ENCODE results near the gene MAMDC4.

MAMDC4 gene

GRCh38 chr9:136862849-136863622, 10.9 kb downstream of the MAMDC4 start:
- H3K4me2 ChIP-seq (ENCODE audit: low read depth, low read length, poor library complexity, severe bottlenecking): peak overlapping the region; percentile 100
- H3K9me3 ChIP-seq (ENCODE audit: insufficient read depth, low read depth, low read length): no peaks in the 10 kb centered on the region
- peaks cover 17% of the 10 kb centered on the region for H3K4me1 ChIP-seq (ENCODE audit: insufficient read depth, low read length, poor library complexity, severe bottlenecking)
- no peaks in the 10 kb centered on the region for H3K27me3 ChIP-seq (ENCODE audit: insufficient read depth, low read length, poor library complexity, severe bottlenecking)
- H3K9ac ChIP-seq (ENCODE audit: low read depth, low read length, poor library complexity, severe bottlenecking): no peak overlapping the region
- H3K4me3 ChIP-seq (ENCODE audit: low read length, poor library complexity, severe bottlenecking): no peak overlapping the region
- no peaks in the 10 kb centered on the region for H3F3A ChIP-seq (ENCODE audit: low read depth)
- H3K79me2 ChIP-seq (ENCODE audit: insufficient read depth, low read length): peaks cover 47% of the 10 kb centered on the region
- peaks cover 22% of the 10 kb centered on the region; the same call in 1 of the 2 replicates for H3K36me3 ChIP-seq (ENCODE audit: insufficient read depth, low read length)
- TF ChIP-seq CTCF (conservative IDR thresholded peaks at IDR 0.05; ENCODE audit: low read length): no peak
- no peak for TF ChIP-seq EZH2phosphoT487 (IDR thresholded peaks at IDR 0.05; ENCODE audit: borderline replicate concordance)
- H4K20me1 ChIP-seq (ENCODE audit: insufficient read depth, low read length, poor library complexity, severe bottlenecking): peaks cover 27% of the 10 kb centered on the region
- no peaks in the 10 kb centered on the region for H3K9me2 ChIP-seq (replicated peaks; ENCODE audit: low read depth, low read length)
- H2AFZ ChIP-seq (ENCODE audit: low read length): no peak overlapping the region

GRCh38 chr9:136863623-136864273, 11.6 kb downstream of the MAMDC4 start:
- Histone ChIP-seq H3K9ac (ENCODE audit: low read depth, low read length, poor library complexity, severe bottlenecking) (peak overlapping the region; percentile 96), H3K4me3 (ENCODE audit: low read length, poor library complexity, severe bottlenecking) (peak overlapping the region; percentile 35), H3K4me2 (ENCODE audit: low read depth, low read length, poor library complexity, severe bottlenecking) (peak overlapping the region; percentile 100), H2AFZ (ENCODE audit: low read length) (no peak overlapping the region), H3K9me2 (replicated peaks; ENCODE audit: low read depth, low read length) (no peaks in the 10 kb centered on the region), H3K4me1 (ENCODE audit: insufficient read depth, low read length, poor library complexity, severe bottlenecking) (peaks cover 17% of the 10 kb centered on the region), H3K79me2 (ENCODE audit: insufficient read depth, low read length) (peaks cover 47% of the 10 kb centered on the region), H4K20me1 (ENCODE audit: insufficient read depth, low read length, poor library complexity, severe bottlenecking) (peaks cover 27% of the 10 kb centered on the region), H3K9me3 (ENCODE audit: insufficient read depth, low read depth, low read length) (no peaks in the 10 kb centered on the region), H3K36me3 (ENCODE audit: insufficient read depth, low read length) (peaks cover 22% of the 10 kb centered on the region; the same call in 1 of the 2 replicates), H3F3A (ENCODE audit: low read depth) (no peaks in the 10 kb centered on the region), H3K27me3 (ENCODE audit: insufficient read depth, low read length, poor library complexity, severe bottlenecking) (no peaks in the 10 kb centered on the region)
- no peak for TF ChIP-seq EZH2phosphoT487 (IDR thresholded peaks at IDR 0.05; ENCODE audit: borderline replicate concordance)
- TF ChIP-seq CTCF (conservative IDR thresholded peaks at IDR 0.05; ENCODE audit: low read length): no peak

- Histone ChIP-seq H3F3A (ENCODE audit: low read depth) (no peaks in the 10 kb centered on the region), H3K4me2 (ENCODE audit: low read depth, low read length, poor library complexity, severe bottlenecking) (peak overlapping the region; percentile 100), H2AFZ (ENCODE audit: low read length) (no peak overlapping the region), H4K20me1 (ENCODE audit: insufficient read depth, low read length, poor library complexity, severe bottlenecking) (peaks cover 27% of the 10 kb centered on the region), H3K4me1 (ENCODE audit: insufficient read depth, low read length, poor library complexity, severe bottlenecking) (peaks cover 17% of the 10 kb centered on the region), H3K9me3 (ENCODE audit: insufficient read depth, low read depth, low read length) (no peaks in the 10 kb centered on the region), H3K79me2 (ENCODE audit: insufficient read depth, low read length) (peaks cover 47% of the 10 kb centered on the region), H3K36me3 (ENCODE audit: insufficient read depth, low read length) (peaks cover 22% of the 10 kb centered on the region; the same call in 1 of the 2 replicates), H3K27me3 (ENCODE audit: insufficient read depth, low read length, poor library complexity, severe bottlenecking) (no peaks in the 10 kb centered on the region), H3K9me2 (replicated peaks; ENCODE audit: low read depth, low read length) (no peaks in the 10 kb centered on the region), H3K4me3 (ENCODE audit: low read length, poor library complexity, severe bottlenecking) (peak overlapping the region; percentile 98), H3K9ac (ENCODE audit: low read depth, low read length, poor library complexity, severe bottlenecking) (peak overlapping the region; percentile 96)
- TF ChIP-seq EZH2phosphoT487 (IDR thresholded peaks at IDR 0.05; ENCODE audit: borderline replicate concordance) (no peak), CTCF (conservative IDR thresholded peaks at IDR 0.05; ENCODE audit: low read length) (no peak)
Measured at GRCh38 chr9:136865041-136865767, 13.1 kb downstream of the MAMDC4 start.
